Subcutaneous adipose tissue (tissue), 4 donors: ENCODE measurements around the gene CHD9. TPM values are rescaled to one million over a fixed set of nuclear protein-coding genes. Genes with fewer than 3 reads are reported as not detected.

Source experiments
- total RNA-seq, 4 donors: library from RNA; depleted of rRNA; stranded (reverse); fragments of >200 nt; gene quantifications; one replicate each; pipeline ENCODE4 v1.1.0, GENCODE V29; 2016
- TF ChIP-seq, protein P1 (sequence below): fragments of 450-650 bp; IDR thresholded peaks from one replicate; pipeline ENCODE4 v1.5.1; 2016; ENCODE audit warnings: low read depth, mild to moderate bottlenecking, control low read depth, antibody characterized with exemption, moderate library complexity

CHD9 gene
- total RNA-seq, 4 donors from 2014 or later, result 78.0 to 113 (median 101) TPM

DNA sequence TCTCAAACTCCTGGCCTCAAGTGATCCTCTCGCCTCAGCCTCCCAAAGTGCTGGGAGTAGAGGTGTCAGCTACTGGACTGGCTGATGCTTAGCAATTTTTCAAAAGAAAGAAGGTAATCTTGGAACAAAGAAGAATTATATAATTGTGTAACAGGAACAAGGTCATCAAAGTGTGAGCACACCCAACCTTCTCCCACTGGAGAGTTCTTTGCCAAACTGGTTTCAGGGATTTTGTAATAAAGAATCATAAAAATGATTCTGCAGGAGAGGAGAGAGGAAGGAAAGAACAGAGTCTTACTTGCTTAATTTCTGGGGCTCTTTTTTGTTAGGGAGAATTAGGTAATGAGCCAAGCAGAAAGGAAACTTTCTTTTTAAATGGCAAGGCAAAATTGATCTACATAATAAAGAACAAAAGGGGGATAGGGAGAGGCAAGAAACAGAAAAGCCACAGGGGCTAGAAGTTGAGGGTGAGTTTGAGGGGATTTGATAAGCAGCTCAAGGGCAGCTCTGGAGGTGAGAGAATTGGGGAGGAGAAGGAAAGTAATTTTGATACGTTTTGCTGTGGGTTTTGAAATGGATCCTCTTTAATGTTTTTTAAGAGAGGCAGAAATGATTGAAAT, 23.4 kb upstream of the CHD9 start:
- TF ChIP-seq, protein P1, sequence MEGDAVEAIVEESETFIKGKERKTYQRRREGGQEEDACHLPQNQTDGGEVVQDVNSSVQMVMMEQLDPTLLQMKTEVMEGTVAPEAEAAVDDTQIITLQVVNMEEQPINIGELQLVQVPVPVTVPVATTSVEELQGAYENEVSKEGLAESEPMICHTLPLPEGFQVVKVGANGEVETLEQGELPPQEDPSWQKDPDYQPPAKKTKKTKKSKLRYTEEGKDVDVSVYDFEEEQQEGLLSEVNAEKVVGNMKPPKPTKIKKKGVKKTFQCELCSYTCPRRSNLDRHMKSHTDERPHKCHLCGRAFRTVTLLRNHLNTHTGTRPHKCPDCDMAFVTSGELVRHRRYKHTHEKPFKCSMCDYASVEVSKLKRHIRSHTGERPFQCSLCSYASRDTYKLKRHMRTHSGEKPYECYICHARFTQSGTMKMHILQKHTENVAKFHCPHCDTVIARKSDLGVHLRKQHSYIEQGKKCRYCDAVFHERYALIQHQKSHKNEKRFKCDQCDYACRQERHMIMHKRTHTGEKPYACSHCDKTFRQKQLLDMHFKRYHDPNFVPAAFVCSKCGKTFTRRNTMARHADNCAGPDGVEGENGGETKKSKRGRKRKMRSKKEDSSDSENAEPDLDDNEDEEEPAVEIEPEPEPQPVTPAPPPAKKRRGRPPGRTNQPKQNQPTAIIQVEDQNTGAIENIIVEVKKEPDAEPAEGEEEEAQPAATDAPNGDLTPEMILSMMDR, result no peak

- TF ChIP-seq, protein P1, result no peak
These were observed 20.5 kb upstream of the CHD9 start for GRCh38 chr16:53034306-53034705.

DNA sequence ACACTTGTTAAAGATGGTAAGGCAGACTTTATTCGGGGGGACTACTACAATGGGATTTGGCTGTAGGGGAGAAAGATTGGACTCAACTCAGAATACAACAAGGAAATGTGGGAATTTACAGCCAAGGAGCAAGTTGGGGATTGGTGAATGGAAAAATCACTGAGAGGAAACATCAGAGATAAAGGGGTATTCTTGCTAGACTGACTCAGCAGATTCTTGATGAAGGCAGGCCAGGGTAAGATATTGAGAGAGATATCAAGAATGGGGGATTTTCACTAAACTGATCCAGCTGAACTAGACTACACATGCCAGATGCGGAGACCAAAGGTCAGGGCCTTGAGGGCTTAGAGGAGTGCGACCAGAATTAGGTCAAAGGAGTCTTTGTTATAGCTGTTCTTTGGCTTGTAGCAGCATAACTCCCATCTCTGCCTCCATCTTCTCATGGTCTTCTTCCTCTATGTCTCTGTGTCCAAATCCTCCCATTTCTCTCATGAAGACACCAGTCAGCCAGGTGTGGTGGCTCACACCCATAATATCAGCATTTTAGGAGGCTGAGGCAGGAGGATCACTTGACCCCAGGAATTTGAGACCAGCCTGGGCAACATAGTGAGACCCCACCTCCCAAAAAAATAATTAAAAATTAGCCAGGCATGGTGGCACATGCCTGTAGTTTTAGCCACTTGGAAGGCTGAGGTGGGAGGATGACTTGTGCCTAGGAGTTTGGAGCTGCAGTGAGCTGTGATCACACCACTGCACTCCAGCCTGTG, 19.4 kb upstream of the CHD9 start:
- TF ChIP-seq, protein P1, result no peak

GRCh38 chr16:53036066-53036465, 18.7 kb upstream of the CHD9 start:
- TF ChIP-seq, protein P1, result no peak

GRCh38 chr16:53040788-53041187, 14.0 kb upstream of the CHD9 start:
- TF ChIP-seq, protein P1, result no peak

DNA sequence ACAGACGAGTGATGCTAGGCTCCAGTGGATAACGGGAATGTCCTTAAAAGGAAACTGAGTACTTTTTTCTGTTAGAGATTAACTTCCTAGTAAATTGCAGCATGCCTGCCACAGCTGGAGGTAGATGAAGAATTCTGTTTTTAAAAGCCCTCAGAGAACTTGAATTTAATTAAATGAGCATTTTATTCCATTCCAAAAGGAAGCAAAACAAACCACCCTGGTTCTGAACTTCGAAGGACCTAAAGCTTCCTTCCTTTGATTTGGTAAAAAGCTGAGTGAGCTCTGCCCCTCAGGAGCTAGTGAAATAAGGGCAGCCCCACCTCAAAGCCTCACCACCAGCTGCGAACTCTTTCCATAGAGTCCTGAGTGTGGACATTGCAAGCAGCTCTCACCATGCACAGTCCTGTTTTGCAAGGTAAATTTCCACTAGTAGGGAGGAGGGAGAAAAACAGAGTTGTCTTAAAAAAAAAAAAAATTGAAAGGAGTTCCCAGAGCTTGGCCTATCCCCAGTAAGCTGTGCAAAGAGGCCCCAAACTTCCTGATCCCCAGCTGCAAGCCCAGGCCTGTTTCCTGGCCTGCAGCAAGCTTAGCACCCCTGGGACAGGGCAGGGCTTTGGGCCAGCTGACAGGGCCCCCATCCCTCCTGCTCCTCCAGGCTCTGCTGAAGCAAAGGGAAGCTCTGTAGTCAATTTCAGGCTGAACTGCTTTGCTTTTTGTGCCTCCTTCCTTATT, 13.3 kb upstream of the CHD9 start:
- TF ChIP-seq, protein P1, result no peak

- TF ChIP-seq, protein P1, result no peak
These were observed 12.5 kb upstream of the CHD9 start for GRCh38 chr16:53042235-53042701.
